H1 (cell line): Measurements from ENCODE around the gene HIGD1B. TPM values are rescaled to one million over a fixed set of nuclear protein-coding genes. Genes with fewer than 3 reads are reported as not detected.

Experiments used
- CBX5 ChIP-seq: fragments of 300-800, 300-1000 bp; sonication (generic); IDR thresholded peaks from 2 replicates; pipeline ENCODE4 v1.7.1; 2016; ENCODE audit warnings: antibody characterized with exemption, low read length, low read depth
- CEBPB ChIP-seq: IDR thresholded peaks from 2 replicates; pipeline ENCODE4 v1.6.1; 2012; ENCODE audit warnings: low read depth, low read length
- EP300 ChIP-seq, 2 experiments: IDR thresholded peaks; 1 replicate in 1 of 2; 2 replicates in 1 of 2; pipeline ENCODE4 v1.6.1; 2011 to 2012; ENCODE audit warnings: low read depth in 2 of 2, low read length in 2 of 2, mild to moderate bottlenecking in 2 of 2, borderline replicate concordance in 1 of 2, inconsistent platforms in 1 of 2, moderate library complexity in 1 of 2
- SIX5 ChIP-seq: IDR thresholded peaks from 2 replicates; pipeline ENCODE4 v1.6.1; 2011; ENCODE audit warnings: mild to moderate bottlenecking, low read depth, low read length
- polyA plus RNA-seq, 7 experiments: library from polyadenylated mRNA; depleted of rRNA in 3 of 7; stranded (reverse) in 5 of 7; unstranded in 2 of 7; fragments of >200 nt in 5 of 7; fragments of 200-250 nt in 2 of 7; gene quantifications; 1 replicate in 5 of 7; 2 replicates in 1 of 7; 4 replicates in 1 of 7; pipeline versions ENCODE4 v1.2.1 to v1.2.3, GENCODE V29; 2011 to 2013; ENCODE audit warnings: missing spikeins in 2 of 7, mixed read lengths in 2 of 7
- total RNA-seq: library from RNA; stranded (reverse); fragmentation: NEBNext Ultra II Directional; extraction: Animal tissue kit (Norgen Biotek cat#: 25700); gene quantifications from 2 replicates; pipeline ENCODE4 v1.2.1, GENCODE V29; 2021

The HIGD1B gene
- total and polyA plus RNA-seq, 2 of the 8 experiments (the other 6 are each of a cell fraction or from before 2014, with no cell fraction given): not detected

GRCh38 chr17:44879376-44879775 is 31.7 kb downstream of the HIGD1B start (continued):
- TF ChIP-seq CEBPB (no peak), CBX5 (no peak), EP300 (IDR thresholded peaks at IDR 0.05; ENCODE audit: borderline replicate concordance in 1 of 2, low read depth in 2 of 2, low read length in 2 of 2) (no peak), SIX5 (no peak)
